GOT3 (cell line): ENCODE data around the gene TLL2.

Experiments used
- DNase-seq: peaks from one replicate; lab custom pipeline; 2025; ENCODE audit warnings: mixed read lengths; lab: John Stamatoyannopoulos, UW

Gene TLL2

GRCh38 chr10:96321822-96322221, 191.9 kb downstream of the TLL2 start:
- no peak for DNase-seq

- no peak for DNase-seq
Measured at GRCh38 chr10:96319754-96320474, 193.8 kb downstream of the TLL2 start.

GRCh38 chr10:96317067-96317833, 196.5 kb downstream of the TLL2 start:
- no peak for DNase-seq
